Measurements from ENCODE around the gene TCF25.

GRCh38 chr16:89944773-89945172, 71.4 kb downstream of the TCF25 start:
- TF ChIP-seq CTCF (IDR thresholded peaks at IDR 0.05) (no peak), POLR2A (IDR thresholded peaks at IDR 0.05) (no peak)

All from body of pancreas (tissue), 4 donors.